Measurements from ENCODE around the gene SH3BP4.

The SH3BP4 gene, protein sequence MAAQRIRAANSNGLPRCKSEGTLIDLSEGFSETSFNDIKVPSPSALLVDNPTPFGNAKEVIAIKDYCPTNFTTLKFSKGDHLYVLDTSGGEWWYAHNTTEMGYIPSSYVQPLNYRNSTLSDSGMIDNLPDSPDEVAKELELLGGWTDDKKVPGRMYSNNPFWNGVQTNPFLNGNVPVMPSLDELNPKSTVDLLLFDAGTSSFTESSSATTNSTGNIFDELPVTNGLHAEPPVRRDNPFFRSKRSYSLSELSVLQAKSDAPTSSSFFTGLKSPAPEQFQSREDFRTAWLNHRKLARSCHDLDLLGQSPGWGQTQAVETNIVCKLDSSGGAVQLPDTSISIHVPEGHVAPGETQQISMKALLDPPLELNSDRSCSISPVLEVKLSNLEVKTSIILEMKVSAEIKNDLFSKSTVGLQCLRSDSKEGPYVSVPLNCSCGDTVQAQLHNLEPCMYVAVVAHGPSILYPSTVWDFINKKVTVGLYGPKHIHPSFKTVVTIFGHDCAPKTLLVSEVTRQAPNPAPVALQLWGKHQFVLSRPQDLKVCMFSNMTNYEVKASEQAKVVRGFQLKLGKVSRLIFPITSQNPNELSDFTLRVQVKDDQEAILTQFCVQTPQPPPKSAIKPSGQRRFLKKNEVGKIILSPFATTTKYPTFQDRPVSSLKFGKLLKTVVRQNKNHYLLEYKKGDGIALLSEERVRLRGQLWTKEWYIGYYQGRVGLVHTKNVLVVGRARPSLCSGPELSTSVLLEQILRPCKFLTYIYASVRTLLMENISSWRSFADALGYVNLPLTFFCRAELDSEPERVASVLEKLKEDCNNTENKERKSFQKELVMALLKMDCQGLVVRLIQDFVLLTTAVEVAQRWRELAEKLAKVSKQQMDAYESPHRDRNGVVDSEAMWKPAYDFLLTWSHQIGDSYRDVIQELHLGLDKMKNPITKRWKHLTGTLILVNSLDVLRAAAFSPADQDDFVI

DNA sequence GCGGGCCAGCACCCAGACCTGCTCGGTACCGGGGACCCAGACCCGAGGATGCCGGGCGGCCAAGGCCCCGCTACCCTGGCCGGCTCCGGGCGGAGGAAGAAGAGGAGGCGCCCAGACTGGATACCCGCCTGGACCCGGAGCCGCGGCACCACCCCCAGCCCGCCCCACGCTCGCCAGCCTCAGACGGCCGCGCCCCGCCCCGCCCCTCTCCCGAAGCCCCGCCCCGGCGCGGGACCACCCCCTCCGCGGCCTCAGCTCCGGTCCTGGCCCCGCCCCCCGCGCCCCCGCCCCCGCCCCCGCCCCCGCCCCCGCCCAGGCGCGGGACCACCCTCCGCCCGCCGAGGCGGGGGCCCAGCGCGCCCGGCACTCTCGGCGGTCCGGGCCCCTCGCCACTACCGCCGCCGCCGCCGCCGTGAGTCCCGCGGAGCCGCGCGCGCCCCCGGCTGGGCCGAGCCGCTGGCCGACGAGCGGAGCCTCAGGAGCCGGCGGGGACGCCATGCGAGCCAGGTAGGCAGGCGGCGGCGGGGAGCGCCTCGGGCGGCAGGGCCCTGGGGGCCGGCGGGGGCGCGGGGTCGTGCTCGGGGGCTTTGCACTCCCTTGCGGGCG is at the start of gene SH3BP4:
SH3BP4 (plus strand) TSS at position 354 of the 606 bp plus-strand sequence. CDS start 82,986 bp downstream, outside the sequence.
- no peaks in the 10 kb centered on the region for H3K9me2 ChIP-seq (replicated peaks; ENCODE audit: control insufficient read depth, low read length)
- no peaks in the 10 kb centered on the region for H3K9me3 ChIP-seq (ENCODE audit: control insufficient read depth, insufficient read depth, low read length)
- H3K4me2 ChIP-seq (ENCODE audit: low read length) = no peak within 1 kb of the TSS
- no peaks in the 10 kb centered on the region for H3K79me2 ChIP-seq (ENCODE audit: control insufficient read depth, low read length)
- no peaks in the 10 kb centered on the region for H3F3A ChIP-seq (ENCODE audit: control insufficient read depth, insufficient read depth)
- H4K20me1 ChIP-seq (ENCODE audit: control insufficient read depth, insufficient read depth, low read depth, low read length) = no peaks in the 10 kb centered on the region
- no peaks in the 10 kb centered on the region for H3K4me1 ChIP-seq (ENCODE audit: control insufficient read depth, low read length)
- no peak within 1 kb of the TSS for H3K27ac ChIP-seq (ENCODE audit: low read depth, low read length)
- H3K36me3 ChIP-seq (ENCODE audit: control insufficient read depth, low read length) = no peaks in the 10 kb centered on the region
- no peak within 1 kb of the TSS for H3K4me3 ChIP-seq (ENCODE audit: low read length)
- no peaks in the 10 kb centered on the region for H3K27me3 ChIP-seq (ENCODE audit: control insufficient read depth, low read length)
- TF ChIP-seq EZH2phosphoT487 (IDR thresholded peaks at IDR 0.05; ENCODE audit: borderline replicate concordance, low read length) = no peak
- TF ChIP-seq, protein P1, sequence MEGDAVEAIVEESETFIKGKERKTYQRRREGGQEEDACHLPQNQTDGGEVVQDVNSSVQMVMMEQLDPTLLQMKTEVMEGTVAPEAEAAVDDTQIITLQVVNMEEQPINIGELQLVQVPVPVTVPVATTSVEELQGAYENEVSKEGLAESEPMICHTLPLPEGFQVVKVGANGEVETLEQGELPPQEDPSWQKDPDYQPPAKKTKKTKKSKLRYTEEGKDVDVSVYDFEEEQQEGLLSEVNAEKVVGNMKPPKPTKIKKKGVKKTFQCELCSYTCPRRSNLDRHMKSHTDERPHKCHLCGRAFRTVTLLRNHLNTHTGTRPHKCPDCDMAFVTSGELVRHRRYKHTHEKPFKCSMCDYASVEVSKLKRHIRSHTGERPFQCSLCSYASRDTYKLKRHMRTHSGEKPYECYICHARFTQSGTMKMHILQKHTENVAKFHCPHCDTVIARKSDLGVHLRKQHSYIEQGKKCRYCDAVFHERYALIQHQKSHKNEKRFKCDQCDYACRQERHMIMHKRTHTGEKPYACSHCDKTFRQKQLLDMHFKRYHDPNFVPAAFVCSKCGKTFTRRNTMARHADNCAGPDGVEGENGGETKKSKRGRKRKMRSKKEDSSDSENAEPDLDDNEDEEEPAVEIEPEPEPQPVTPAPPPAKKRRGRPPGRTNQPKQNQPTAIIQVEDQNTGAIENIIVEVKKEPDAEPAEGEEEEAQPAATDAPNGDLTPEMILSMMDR (IDR thresholded peaks at IDR 0.05; ENCODE audit: low read depth, low read length, poor library complexity, severe bottlenecking) = no peak

DNA sequence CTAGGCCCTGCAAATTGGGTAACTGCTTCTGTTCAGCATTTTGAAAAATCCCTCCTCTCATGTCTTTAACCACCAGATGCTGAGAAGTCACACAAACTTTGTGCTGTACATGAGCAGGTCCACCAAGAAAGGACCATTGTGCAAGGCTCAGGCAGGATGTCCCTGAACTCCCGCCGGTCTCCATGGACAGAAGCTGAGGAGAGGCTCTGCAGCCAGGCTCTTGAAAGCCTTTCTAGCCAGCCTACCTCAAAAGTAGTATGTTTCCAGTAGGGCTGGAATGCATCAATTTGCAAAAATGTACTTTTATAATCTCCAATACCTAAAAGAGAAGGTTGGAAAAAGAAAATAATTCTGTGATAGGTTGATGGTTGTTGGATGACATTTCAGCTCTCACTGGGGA is 47.0 kb upstream of the SH3BP4 start:
- no peaks in the 10 kb centered on the region for H3F3A ChIP-seq (ENCODE audit: control insufficient read depth, insufficient read depth)
- H3K9me3 ChIP-seq (ENCODE audit: control insufficient read depth, insufficient read depth, low read length) = no peaks in the 10 kb centered on the region
- no peaks in the 10 kb centered on the region for H3K9me2 ChIP-seq (replicated peaks; ENCODE audit: control insufficient read depth, low read length)
- no peaks in the 10 kb centered on the region for H3K4me1 ChIP-seq (ENCODE audit: control insufficient read depth, low read length)
- H3K4me2 ChIP-seq (ENCODE audit: low read length) = no peak overlapping the region
- no peaks in the 10 kb centered on the region for H3K27me3 ChIP-seq (ENCODE audit: control insufficient read depth, low read length)
- H3K4me3 ChIP-seq (ENCODE audit: low read length) = no peak overlapping the region
- H3K27ac ChIP-seq (ENCODE audit: low read depth, low read length) = no peak overlapping the region
- H3K36me3 ChIP-seq (ENCODE audit: control insufficient read depth, low read length) = no peaks in the 10 kb centered on the region
- no peak for TF ChIP-seq EZH2phosphoT487 (IDR thresholded peaks at IDR 0.05; ENCODE audit: borderline replicate concordance, low read length)
- TF ChIP-seq, protein P1 (IDR thresholded peaks at IDR 0.05; ENCODE audit: low read depth, low read length, poor library complexity, severe bottlenecking) = no peak
- no peaks in the 10 kb centered on the region for H3K79me2 ChIP-seq (ENCODE audit: control insufficient read depth, low read length)
- H4K20me1 ChIP-seq (ENCODE audit: control insufficient read depth, insufficient read depth, low read depth, low read length) = no peaks in the 10 kb centered on the region

DNA sequence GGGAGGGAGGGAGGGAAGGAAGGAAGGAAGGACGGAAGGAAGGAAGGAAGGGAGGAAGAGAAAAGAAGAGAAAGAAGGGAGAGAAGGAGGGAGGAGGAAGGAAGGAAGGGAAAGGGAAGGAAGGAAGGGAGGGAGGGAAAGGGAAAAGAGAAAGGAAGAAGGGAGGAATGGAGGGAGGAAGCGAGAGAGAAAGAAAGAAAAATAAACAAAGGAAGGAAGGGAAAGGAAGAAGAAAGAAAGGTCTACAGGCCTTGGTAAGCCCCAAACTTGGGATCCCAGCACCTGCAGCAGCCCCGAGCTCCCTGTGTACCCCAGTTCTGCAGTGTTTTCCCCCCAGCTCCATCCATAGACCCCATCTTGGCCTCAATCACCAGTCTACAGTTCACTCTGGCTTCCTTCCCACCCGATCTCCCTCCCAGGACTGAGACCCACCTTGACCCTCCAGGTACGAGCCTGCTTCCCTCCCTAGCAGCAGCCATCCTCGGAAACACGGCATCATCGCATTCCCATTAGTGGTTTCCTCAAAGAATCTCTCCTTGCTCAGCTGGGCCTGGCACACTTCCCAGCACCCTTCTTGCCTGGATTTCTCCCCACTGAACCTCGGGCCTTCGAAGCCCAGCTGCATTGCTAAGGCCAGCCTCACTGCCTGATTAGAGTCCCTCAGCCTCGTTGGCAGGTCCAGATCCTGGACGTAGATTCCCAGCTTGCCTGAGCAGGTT is 46.1 kb upstream of the SH3BP4 start:
- no peak for TF ChIP-seq EZH2phosphoT487 (IDR thresholded peaks at IDR 0.05; ENCODE audit: borderline replicate concordance, low read length)
- TF ChIP-seq, protein P1 (IDR thresholded peaks at IDR 0.05; ENCODE audit: low read depth, low read length, poor library complexity, severe bottlenecking) = no peak
- Histone ChIP-seq H3K27me3 (ENCODE audit: control insufficient read depth, low read length) (no peaks in the 10 kb centered on the region), H3K27ac (ENCODE audit: low read depth, low read length) (no peak overlapping the region), H3K4me1 (ENCODE audit: control insufficient read depth, low read length) (no peaks in the 10 kb centered on the region), H3K4me3 (ENCODE audit: low read length) (no peak overlapping the region), H3K4me2 (ENCODE audit: low read length) (no peak overlapping the region), H3K36me3 (ENCODE audit: control insufficient read depth, low read length) (no peaks in the 10 kb centered on the region), H3K79me2 (ENCODE audit: control insufficient read depth, low read length) (no peaks in the 10 kb centered on the region), H3K9me2 (replicated peaks; ENCODE audit: control insufficient read depth, low read length) (no peaks in the 10 kb centered on the region), H3F3A (ENCODE audit: control insufficient read depth, insufficient read depth) (no peaks in the 10 kb centered on the region), H3K9me3 (ENCODE audit: control insufficient read depth, insufficient read depth, low read length) (no peaks in the 10 kb centered on the region), H4K20me1 (ENCODE audit: control insufficient read depth, insufficient read depth, low read depth, low read length) (no peaks in the 10 kb centered on the region)
